ENCODE measurements around the gene MYO10.
"Not testable (repeated sequence)": the region's sequence is repeated elsewhere in the genome, so short reads cannot be mapped to it uniquely, and the experiment has no call there.

Gene MYO10

DNA sequence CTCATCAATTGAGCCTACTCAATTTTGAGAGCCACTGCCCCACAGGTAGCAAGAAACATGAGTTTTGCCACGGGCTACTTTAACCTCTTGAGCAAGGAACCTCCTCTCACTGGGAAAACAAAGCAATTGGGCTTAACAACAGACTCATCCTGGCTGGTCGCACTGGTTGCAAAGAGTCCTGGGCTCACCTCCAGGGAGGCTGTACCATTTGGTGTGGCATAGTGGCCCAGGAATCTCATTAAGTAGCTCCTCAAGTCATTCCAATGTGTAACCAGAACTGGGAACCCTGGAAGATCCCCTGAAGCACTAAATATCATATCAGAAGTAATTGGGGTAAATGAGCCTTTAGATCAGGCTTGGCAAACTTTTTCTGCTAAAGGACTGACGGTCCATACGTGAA is 78.5 kb downstream of the MYO10 start:
- Mint-ChIP-seq H3K27me3 (ENCODE audit: low read depth) (no peaks in the 10 kb centered on the region), H3K36me3 (ENCODE audit: low read depth) (no peaks in the 10 kb centered on the region), H3K4me3 (no peak overlapping the region), H3K27ac (no peak overlapping the region), H3K9me3 (no peaks in the 10 kb centered on the region), H3K4me1 (ENCODE audit: low read depth) (no peaks in the 10 kb centered on the region)

DNA sequence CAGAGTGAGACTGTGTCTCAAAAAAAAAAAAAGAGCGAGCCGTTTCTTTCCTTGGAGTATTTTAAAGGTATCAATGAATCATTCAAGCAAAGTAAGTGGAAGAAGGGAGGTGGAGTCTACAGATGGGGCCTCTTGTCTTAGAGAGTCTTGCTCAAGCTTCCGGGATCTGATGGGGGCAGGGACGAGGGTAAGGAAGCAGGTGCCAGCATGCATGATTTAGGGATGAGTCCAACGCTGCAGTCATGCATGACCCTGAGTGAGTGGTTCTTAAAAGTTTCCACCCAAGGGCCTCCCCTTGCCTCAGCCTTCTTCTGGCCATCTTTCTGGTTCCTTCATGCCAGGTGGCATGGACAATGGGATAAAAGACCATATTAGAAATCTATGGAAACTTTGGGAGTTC is 79.6 kb downstream of the MYO10 start:
- Mint-ChIP-seq H3K4me3 (no peak overlapping the region), H3K36me3 (ENCODE audit: low read depth) (no peaks in the 10 kb centered on the region), H3K27me3 (ENCODE audit: low read depth) (no peaks in the 10 kb centered on the region), H3K9me3 (no peaks in the 10 kb centered on the region), H3K27ac (no peak overlapping the region), H3K4me1 (ENCODE audit: low read depth) (no peaks in the 10 kb centered on the region)

DNA sequence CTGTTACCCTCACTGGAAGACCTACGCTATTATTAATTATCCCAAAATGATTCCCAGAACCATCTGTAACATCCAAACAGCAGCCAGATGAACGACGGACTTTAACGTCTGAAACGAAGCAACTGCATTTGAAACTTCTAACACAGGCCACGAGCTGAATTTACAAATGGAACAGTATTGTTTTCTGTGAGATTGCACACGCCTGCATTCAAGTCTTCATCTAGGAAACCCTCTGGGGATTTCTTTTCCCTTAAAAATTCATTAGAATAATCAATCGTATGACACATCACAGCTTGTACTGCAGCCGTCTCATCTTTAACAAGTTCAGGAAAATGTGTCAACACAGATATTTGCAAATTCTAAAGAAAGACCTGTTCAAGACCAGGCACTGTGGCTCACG is 80.2 kb downstream of the MYO10 start:
- Mint-ChIP-seq H3K4me1 (ENCODE audit: low read depth) (no peaks in the 10 kb centered on the region), H3K4me3 (no peak overlapping the region), H3K9me3 (no peaks in the 10 kb centered on the region), H3K27me3 (ENCODE audit: low read depth) (no peaks in the 10 kb centered on the region), H3K36me3 (ENCODE audit: low read depth) (no peaks in the 10 kb centered on the region), H3K27ac (no peak overlapping the region)

DNA sequence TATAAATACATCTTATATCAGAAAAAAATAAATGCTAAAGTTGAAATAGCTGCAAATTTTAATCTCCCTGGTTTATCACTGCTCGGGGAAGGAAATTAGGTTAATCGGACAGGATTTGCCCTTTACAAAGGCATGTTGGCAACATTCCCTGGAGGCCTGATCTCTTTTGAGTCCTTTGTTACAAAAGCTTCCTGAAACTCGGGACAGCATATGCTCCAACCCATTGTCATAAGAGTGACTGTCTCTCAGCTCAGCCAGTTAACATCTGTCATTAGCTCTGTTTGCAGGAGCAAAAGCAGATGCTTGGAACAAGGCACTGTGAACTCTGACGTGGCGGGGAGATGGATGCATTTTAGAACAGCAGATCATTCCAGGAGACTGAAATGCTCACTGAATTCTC is 80.6 kb downstream of the MYO10 start:
- no peak overlapping the region for H3K27ac Mint-ChIP-seq
- no peaks in the 10 kb centered on the region for H3K9me3 Mint-ChIP-seq
- H3K27me3 Mint-ChIP-seq (ENCODE audit: low read depth), result no peaks in the 10 kb centered on the region
- H3K36me3 Mint-ChIP-seq (ENCODE audit: low read depth), result no peaks in the 10 kb centered on the region
- no peak overlapping the region for H3K4me3 Mint-ChIP-seq
- no peaks in the 10 kb centered on the region for H3K4me1 Mint-ChIP-seq (ENCODE audit: low read depth)

DNA sequence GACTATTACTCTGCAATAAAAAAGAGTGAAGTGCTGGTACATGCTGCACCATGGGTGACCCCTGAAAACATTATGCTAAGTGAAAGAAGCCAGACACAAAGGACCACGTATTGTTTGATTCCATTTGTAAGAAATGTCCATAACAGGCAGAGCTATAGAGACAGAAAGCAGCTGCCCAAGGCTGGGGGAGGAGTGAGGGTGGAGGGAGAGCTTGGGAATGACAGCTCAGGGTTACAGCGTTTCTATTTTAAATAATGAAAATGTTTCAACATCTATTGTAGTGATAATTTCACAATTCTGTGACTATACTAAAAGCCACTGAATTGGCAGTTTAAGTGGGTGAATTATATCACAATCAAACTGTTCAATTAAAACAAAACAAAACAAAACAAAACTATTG is 81.7 kb downstream of the MYO10 start:
- H3K27ac Mint-ChIP-seq, result no peak overlapping the region
- H3K4me3 Mint-ChIP-seq, result no peak overlapping the region
- no peaks in the 10 kb centered on the region for H3K36me3 Mint-ChIP-seq (ENCODE audit: low read depth)
- H3K9me3 Mint-ChIP-seq, result no peaks in the 10 kb centered on the region
- no peaks in the 10 kb centered on the region for H3K4me1 Mint-ChIP-seq (ENCODE audit: low read depth)
- no peaks in the 10 kb centered on the region for H3K27me3 Mint-ChIP-seq (ENCODE audit: low read depth)

DNA sequence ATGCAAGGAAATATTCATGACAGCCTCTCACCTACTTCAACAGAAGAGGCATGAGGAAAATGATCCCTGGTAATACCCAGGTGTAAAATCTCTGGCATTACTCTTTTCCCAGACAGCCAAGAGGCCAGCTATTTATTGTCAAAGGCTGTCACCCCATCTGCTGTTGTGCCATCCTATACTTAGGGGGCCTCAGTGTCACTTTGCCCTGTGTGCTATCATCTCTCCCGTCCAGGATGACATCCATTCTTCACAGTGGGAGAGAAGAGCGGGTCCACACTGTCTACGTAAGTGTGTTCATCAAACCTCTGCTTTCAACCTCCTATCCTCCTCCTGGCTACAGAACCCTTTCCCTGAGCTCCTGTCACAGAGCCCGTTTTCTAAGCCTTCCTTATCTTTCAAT is 82.6 kb downstream of the MYO10 start:
- Mint-ChIP-seq H3K27ac (no peak overlapping the region), H3K36me3 (ENCODE audit: low read depth) (no peaks in the 10 kb centered on the region), H3K27me3 (ENCODE audit: low read depth) (no peaks in the 10 kb centered on the region), H3K4me3 (no peak overlapping the region), H3K4me1 (ENCODE audit: low read depth) (no peaks in the 10 kb centered on the region), H3K9me3 (no peaks in the 10 kb centered on the region)

DNA sequence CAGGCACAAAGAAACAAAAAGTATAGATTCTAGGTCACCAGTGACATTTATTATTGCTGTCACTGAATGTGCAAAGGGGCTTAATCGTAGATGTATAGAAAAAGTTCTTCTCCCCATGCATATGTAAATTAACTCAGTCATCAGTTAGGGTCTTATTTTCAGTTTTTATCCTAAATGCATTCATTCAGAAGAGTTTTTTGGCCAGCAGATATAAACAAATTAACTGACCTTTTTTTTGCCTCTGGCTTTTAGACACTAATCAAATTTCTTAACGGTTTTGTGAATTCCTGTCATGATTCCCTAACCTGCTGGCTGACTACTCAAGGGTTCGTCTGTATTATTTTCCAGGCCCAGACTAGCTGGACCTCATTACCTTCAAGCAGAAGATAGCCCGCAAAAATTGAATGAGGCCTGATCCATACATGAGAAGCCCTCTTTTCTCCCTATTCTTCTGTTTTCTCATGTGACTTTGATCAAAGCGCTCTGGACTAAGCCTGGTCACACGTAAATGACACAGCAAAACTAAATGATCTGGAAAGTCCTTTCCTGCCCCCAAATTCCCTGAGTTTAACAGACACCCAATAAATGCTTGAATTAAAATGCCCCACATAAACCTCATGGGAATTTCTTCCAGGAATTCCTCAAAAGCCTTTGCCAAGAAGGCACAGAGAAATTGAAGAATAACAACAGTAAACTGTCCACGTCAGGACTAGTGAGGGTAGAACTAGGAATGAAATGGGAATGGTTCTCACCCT is 83.7 kb downstream of the MYO10 start:
- H3K27ac Mint-ChIP-seq, result no peak overlapping the region
- H3K36me3 Mint-ChIP-seq (ENCODE audit: low read depth), result no peaks in the 10 kb centered on the region
- no peaks in the 10 kb centered on the region for H3K4me1 Mint-ChIP-seq (ENCODE audit: low read depth)
- no peaks in the 10 kb centered on the region for H3K27me3 Mint-ChIP-seq (ENCODE audit: low read depth)
- H3K4me3 Mint-ChIP-seq, result no peak overlapping the region
- no peaks in the 10 kb centered on the region for H3K9me3 Mint-ChIP-seq

DNA sequence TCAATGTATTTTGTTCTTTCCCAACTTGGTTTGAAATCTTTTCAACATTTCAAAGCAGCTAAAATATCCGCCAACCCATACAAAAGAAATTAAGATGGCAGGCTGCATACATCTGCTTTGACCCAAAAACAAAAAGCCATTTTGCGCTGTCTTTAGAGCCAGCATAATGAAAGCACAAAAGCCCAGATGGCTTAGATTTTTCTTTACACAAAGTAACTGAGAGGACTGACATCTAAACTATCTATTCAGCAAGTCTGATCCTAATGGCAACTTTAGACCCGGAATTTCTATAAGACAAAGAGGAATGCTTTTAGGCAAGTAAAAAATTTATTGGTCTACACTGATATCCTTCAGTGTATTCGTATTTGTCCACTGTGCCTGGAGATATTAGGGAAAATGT is 86.3 kb downstream of the MYO10 start:
- H3K27ac Mint-ChIP-seq, result no peak overlapping the region
- H3K4me1 Mint-ChIP-seq (ENCODE audit: low read depth), result no peaks in the 10 kb centered on the region
- no peak overlapping the region for H3K4me3 Mint-ChIP-seq
- no peaks in the 10 kb centered on the region for H3K27me3 Mint-ChIP-seq (ENCODE audit: low read depth)
- no peaks in the 10 kb centered on the region for H3K36me3 Mint-ChIP-seq (ENCODE audit: low read depth)
- H3K9me3 Mint-ChIP-seq, result no peaks in the 10 kb centered on the region

DNA sequence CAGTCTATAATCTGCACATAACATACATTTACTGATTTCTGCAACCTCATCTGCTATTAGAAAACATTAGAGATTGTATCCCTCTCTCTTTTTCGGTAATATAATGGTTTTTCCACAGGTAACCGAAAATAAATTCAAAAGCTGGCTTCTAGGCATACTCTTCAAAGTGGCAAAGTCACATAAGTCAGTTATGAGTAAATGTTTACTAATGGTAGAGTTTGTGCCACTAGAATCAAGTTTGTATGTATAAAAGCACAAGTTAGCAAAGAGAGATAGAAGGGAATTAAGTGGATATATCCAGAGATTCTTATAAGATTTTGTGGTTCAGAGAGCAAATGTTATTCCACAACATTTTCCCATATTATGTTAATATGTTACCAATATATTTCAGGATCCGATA is 86.9 kb downstream of the MYO10 start:
- no peaks in the 10 kb centered on the region for H3K9me3 Mint-ChIP-seq

DNA sequence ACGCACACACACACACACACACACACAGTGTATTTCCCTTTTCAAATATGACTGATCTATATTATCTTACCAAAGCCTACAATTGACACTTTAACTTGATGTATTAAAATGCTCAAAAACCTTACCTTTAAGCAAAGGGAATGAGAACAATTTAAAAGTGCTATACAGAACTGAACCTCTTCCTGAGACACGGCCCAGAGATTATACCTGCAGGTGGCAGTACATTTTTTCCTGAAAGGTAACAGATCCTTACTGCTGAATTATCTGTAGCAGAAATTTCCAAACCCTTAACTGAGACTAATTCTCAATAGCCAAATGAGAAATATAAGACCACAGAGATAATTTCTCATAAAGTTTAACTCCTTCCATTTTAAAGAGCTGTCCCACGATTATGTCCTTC is 91.1 kb downstream of the MYO10 start:
- H3K9me3 Mint-ChIP-seq, result no peaks in the 10 kb centered on the region
- no peaks in the 10 kb centered on the region for H3K36me3 Mint-ChIP-seq (ENCODE audit: low read depth)
- H3K27me3 Mint-ChIP-seq (ENCODE audit: low read depth), result no peaks in the 10 kb centered on the region
- no peaks in the 10 kb centered on the region for H3K4me1 Mint-ChIP-seq (ENCODE audit: low read depth)
- no peak overlapping the region for H3K4me3 Mint-ChIP-seq
- H3K27ac Mint-ChIP-seq, result no peak overlapping the region

More for the DNA sequence above, 86.9 kb downstream of the MYO10 start:
- Mint-ChIP-seq H3K27ac (no peak overlapping the region), H3K4me3 (no peak overlapping the region), H3K4me1 (ENCODE audit: low read depth) (no peaks in the 10 kb centered on the region), H3K27me3 (ENCODE audit: low read depth) (no peaks in the 10 kb centered on the region), H3K36me3 (ENCODE audit: low read depth) (no peaks in the 10 kb centered on the region)

DNA sequence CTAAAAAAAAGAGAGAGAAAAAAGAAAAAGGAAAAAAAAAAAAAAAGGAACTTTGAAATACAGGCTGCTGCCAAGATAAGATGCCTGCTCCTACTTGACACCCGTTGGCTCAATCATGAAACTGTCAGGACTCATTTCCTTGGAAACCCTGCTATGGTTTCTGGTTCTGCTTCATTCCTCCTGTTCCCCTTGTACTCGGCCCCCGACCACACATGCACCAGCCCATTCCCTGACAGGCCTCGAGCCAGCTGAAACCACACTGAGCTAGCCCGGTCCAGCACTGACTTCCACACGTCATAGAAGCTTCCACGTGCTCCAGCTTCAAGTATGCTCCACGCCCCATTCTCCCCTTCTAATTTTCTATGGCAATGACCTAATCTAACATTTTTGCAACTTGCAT is 93.2 kb downstream of the MYO10 start:
- no peaks in the 10 kb centered on the region for H3K36me3 Mint-ChIP-seq (ENCODE audit: low read depth)
- no peaks in the 10 kb centered on the region for H3K9me3 Mint-ChIP-seq
- no peaks in the 10 kb centered on the region for H3K27me3 Mint-ChIP-seq (ENCODE audit: low read depth)
- H3K4me1 Mint-ChIP-seq (ENCODE audit: low read depth), result no peaks in the 10 kb centered on the region
- H3K4me3 Mint-ChIP-seq, result no peak overlapping the region
- H3K27ac Mint-ChIP-seq, result no peak overlapping the region

DNA sequence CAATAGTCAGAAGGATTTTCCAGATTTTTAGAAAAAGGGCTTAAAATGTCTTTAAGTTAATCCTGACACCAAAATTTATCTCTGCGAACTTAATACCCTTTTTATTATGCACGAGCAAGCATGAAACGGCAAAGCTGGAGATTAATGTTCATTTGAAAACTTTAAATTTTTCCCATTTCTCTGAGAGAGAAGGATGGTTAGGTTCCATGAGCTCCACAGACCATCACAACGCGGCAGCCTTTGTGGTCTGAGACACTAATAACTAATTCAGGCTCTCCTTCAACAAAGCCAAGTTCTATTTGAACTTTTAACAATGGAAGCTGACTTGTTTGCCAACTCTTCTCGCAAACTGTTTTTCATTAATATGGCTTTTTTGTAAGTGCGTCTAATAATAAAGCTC is 94.7 kb downstream of the MYO10 start:
- no peak overlapping the region for H3K27ac Mint-ChIP-seq
- no peaks in the 10 kb centered on the region for H3K36me3 Mint-ChIP-seq (ENCODE audit: low read depth)
- H3K9me3 Mint-ChIP-seq, result no peaks in the 10 kb centered on the region
- H3K4me3 Mint-ChIP-seq, result no peak overlapping the region
- H3K27me3 Mint-ChIP-seq (ENCODE audit: low read depth), result no peaks in the 10 kb centered on the region
- H3K4me1 Mint-ChIP-seq (ENCODE audit: low read depth), result no peaks in the 10 kb centered on the region

DNA sequence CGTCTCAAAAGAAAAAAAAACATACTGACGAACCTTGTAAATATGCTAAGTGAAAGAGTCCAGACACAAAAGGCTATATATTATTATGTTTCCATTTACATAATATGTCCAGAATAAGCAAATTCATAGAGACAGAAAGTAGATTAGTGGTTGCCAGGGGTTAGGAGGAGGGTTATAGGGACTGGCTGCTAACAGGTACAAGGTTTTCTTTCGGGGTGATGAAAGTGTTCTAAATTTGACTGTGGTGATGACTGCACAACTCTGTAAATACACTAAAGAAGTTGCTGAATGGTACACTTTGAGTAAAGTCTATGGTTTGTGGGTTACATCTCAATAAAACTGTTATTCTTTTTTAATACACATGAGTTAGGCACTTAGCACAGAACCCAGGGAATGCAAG is 98.8 kb downstream of the MYO10 start:
- no peaks in the 10 kb centered on the region for H3K36me3 Mint-ChIP-seq (ENCODE audit: low read depth)
- no peaks in the 10 kb centered on the region for H3K27me3 Mint-ChIP-seq (ENCODE audit: low read depth)
- H3K9me3 Mint-ChIP-seq, result no peaks in the 10 kb centered on the region
- H3K27ac Mint-ChIP-seq, result no peak overlapping the region
- H3K4me1 Mint-ChIP-seq (ENCODE audit: low read depth), result no peaks in the 10 kb centered on the region
- no peak overlapping the region for H3K4me3 Mint-ChIP-seq

DNA sequence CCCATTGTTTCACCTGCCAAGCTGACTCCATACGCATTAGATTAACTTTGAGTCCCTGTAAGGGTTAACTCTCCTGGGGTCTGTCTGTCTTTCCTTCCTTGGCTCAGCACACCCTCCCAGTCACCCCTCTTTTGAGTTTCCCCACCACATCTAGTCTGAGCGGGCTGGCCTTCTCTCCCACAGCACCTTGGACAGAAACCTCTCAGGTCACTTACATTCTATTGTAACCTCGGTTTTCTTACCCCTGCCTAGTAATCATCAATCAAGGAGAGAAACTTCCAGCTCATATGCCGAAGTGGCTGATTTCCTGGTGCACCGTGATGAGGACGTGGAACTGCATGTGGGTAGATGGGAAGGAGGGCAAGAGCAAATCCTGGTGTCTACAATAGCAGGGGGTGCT is 102.1 kb downstream of the MYO10 start:
- Mint-ChIP-seq H3K36me3 (ENCODE audit: low read depth) (no peaks in the 10 kb centered on the region), H3K9me3 (no peaks in the 10 kb centered on the region), H3K4me1 (ENCODE audit: low read depth) (no peaks in the 10 kb centered on the region), H3K27ac (no peak overlapping the region), H3K4me3 (no peak overlapping the region), H3K27me3 (ENCODE audit: low read depth) (no peaks in the 10 kb centered on the region)

DNA sequence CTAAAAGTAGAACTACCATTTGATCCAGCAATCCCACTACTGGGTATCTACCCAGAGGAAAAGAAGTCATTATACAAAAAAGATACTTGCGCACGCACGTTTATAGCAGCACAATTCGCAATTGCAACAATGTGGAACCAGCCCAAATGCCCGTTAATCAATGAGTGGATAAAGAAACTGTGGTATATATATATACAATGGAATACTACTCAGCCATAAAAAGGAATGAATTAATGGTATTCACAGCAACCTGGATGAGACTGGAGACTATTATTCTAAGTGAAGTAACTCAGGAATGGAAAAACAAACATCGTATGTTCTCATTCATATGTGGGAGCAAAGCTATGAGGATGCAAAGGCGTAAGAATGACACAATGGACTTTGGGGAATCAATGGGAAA is 104.8 kb downstream of the MYO10 start:
- H3K27me3 Mint-ChIP-seq (ENCODE audit: low read depth); H3K27ac Mint-ChIP-seq; H3K4me1 Mint-ChIP-seq (ENCODE audit: low read depth); H3K9me3 Mint-ChIP-seq; H3K4me3 Mint-ChIP-seq; H3K36me3 Mint-ChIP-seq (ENCODE audit: low read depth): not testable (repeated sequence)

DNA sequence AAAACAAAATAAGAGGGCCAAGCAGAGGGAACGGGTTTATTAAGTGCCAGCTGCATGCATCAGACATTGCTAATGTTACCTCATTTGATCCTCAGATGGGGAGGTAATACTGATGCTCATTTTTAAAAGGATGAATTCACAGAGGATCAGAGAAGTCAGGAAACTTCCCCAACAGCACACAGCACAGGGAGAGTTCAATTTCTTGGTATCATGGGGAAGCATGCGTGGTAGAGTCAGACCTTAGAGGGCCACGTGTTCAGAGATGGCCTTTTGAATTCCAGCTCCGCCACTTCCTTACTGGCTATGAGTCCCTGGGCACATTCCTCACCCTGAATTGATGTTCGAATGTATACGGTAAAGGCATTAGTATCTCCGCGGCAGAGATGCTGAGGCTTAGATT is 108.3 kb downstream of the MYO10 start:
- Mint-ChIP-seq H3K4me1 (ENCODE audit: low read depth) (no peaks in the 10 kb centered on the region), H3K27ac (no peak overlapping the region), H3K4me3 (no peak overlapping the region), H3K9me3 (no peaks in the 10 kb centered on the region), H3K36me3 (ENCODE audit: low read depth) (no peaks in the 10 kb centered on the region), H3K27me3 (ENCODE audit: low read depth) (no peaks in the 10 kb centered on the region)

Data from T-helper 1 cell treated with Interleukin-12 subunit alpha and Interleukin-12 subunit beta and Interleukin-4 antibody, amounts not matched to agents 30 μg/mL and 1 μg/mL, for 36 hours (primary cell).